Coronary artery (tissue), 2 donors: Measurements from ENCODE around the gene NRG2.

Experiments used
- DNase-seq: peaks from one replicate; pipeline ENCODE4 v3.0.0-alpha.2; 2017; ENCODE audit warnings: low spot score
- H3K27ac ChIP-seq, 2 donors: fragments of 200-600 bp; sonication (generic); one replicate each; pipeline ENCODE4 v1.5.1; 2016 to 2019
- H3K4me3 ChIP-seq: fragments of 200-600 bp; sonication (generic); 2 replicates; pipeline ENCODE4 v1.5.1; 2016; ENCODE audit warnings: mild to moderate bottlenecking, moderate library complexity
- TF ChIP-seq, protein P1 (sequence below): fragments of 200-600 bp; sonication (generic); IDR thresholded peaks from one replicate; pipeline ENCODE4 v1.5.1; 2019; ENCODE audit warnings: antibody characterized with exemption

The NRG2 gene

DNA sequence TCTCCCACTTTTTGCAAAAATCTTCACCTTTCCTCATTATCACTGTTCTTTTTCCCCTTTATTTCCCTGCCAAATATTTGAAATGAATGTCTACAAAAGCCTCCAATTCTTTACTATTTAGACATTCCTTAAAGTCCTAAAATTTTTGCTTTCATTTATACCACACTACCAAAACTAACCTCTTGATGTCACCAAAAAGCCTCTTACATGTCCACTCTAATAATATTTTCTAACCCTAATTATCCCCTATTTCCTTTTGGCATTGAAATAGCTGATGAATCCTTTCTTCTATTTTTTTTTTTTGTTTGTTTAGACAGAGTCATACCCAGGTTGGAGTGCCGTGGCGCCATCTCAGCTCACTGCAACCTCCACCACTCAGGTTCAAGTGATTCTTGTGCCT, 32.3 kb upstream of the NRG2 start:
- DNase-seq: no peak
- TF ChIP-seq, protein P1, sequence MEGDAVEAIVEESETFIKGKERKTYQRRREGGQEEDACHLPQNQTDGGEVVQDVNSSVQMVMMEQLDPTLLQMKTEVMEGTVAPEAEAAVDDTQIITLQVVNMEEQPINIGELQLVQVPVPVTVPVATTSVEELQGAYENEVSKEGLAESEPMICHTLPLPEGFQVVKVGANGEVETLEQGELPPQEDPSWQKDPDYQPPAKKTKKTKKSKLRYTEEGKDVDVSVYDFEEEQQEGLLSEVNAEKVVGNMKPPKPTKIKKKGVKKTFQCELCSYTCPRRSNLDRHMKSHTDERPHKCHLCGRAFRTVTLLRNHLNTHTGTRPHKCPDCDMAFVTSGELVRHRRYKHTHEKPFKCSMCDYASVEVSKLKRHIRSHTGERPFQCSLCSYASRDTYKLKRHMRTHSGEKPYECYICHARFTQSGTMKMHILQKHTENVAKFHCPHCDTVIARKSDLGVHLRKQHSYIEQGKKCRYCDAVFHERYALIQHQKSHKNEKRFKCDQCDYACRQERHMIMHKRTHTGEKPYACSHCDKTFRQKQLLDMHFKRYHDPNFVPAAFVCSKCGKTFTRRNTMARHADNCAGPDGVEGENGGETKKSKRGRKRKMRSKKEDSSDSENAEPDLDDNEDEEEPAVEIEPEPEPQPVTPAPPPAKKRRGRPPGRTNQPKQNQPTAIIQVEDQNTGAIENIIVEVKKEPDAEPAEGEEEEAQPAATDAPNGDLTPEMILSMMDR: no peak
- H3K27ac ChIP-seq: no peak overlapping the region
- no peak overlapping the region for H3K4me3 ChIP-seq

DNA sequence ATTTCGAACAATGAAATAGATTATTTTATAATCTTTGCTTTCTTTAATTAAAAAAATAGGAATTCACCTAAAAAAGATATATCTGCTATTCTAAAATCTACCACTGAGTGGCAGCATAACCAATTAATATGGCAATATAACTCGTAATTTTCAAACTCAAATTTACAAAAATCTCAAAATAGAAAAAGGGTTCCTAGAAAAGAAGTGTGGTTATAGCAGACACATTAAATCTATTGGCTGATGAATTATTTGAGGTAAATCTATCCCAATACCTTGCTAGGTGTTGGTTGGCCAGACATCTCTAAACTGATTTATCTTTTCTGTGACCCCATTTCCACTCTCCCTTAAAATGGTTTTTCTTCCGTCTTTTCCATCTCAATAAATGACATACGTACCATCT, 30.2 kb upstream of the NRG2 start:
- no peak for DNase-seq
- no peak overlapping the region for H3K27ac ChIP-seq
- H3K4me3 ChIP-seq: no peak overlapping the region
- TF ChIP-seq, protein P1: peak; percentile 51

DNA sequence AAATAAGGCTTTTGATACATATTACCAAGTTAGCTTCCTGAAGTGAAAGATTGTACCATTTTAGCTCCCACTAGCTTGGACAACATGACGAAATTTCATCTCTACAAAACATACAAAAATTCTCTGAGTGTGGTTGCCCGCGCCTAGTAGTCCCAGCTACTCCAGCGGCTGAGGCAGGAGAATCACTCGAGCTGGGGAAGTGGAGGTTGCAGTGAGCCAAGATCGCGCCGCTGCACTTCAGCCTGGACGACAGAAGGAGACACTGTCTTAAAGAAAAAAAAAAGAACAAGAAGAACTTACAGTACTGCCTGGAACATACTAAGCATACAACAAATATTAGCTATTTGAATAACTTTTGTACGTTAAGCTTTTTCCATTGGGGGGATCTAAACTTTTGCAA, 29.7 kb upstream of the NRG2 start:
- TF ChIP-seq, protein P1: no peak
- Histone ChIP-seq H3K4me3 (no peak overlapping the region), H3K27ac (no peak overlapping the region)
- no peak for DNase-seq

DNA sequence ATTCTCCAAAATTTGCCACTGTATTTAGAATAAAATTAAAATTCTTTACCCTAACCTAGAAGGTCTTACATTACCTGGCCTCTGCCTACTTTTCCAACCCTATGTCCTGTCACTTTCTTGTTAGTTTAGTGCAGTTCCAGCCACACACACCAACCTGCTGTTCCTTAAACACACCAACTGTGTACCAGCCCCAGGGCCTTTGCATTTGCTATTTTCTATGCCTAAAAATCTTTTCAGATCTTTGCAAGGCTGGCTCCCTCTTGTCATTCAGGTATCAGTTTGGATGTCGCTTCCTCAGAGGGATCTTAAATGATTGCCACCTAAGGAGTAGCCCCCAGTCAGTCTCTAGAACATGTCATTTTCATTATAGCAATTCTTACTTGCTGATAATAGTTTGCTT, 17.7 kb upstream of the NRG2 start:
- no peak overlapping the region for H3K27ac ChIP-seq
- DNase-seq: no peak
- TF ChIP-seq, protein P1: no peak
- no peak overlapping the region for H3K4me3 ChIP-seq

DNA sequence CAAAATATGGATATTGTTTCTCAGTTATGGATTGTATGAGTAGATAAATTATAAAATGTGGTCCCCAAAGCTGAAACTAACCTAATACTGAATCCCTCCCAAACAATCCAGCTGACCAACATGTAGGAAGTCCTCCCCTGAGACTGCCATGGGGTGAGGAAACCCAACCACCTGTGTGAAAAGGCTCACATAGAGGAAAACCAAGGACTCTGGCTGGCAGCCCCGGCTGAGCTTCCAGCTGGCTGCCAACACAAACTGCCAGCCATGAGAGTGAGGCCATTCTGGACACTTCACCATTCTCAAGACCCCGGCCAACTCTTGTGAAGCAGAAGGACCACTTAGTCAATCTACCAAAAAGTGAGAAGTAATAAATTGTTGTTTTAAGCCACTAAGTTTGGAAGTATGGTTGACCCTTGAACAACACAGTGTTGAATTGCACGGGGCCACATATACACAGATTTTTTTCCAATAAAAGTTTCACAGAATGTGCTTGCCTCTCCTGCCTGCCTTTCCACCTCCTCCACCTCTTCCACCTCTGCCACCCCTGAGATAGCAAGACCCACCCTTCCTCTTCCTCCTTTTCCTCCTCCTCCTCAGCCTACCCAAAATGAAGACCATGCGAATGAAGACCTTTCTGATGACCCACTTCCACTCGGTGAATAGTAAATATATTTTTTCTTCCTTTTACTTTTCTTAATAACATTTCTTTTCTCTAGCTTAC, 15.3 kb upstream of the NRG2 start:
- Histone ChIP-seq H3K4me3 (no peak overlapping the region), H3K27ac (no peak overlapping the region)
- TF ChIP-seq, protein P1: no peak
- no peak for DNase-seq

DNA sequence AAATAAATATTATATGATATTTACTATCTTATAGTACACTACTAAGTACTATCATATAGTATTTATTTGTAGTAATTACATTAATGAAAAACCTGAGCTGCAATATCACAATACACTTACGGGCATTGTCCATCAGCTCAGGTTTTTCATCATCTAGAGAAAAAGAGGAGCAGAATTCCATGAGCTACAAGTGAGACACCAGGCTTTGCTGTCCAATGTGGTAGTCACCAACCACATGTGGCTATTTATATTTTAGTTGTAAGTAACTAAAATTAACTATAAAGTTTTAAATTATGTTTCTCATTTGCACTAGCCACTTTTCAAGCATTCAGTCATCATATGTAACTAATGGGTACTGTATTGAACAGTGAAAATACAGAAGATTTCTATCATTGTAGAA, 13.8 kb upstream of the NRG2 start:
- Histone ChIP-seq H3K4me3 (no peak overlapping the region), H3K27ac (no peak overlapping the region)
- no peak for DNase-seq
- TF ChIP-seq, protein P1: no peak

DNA sequence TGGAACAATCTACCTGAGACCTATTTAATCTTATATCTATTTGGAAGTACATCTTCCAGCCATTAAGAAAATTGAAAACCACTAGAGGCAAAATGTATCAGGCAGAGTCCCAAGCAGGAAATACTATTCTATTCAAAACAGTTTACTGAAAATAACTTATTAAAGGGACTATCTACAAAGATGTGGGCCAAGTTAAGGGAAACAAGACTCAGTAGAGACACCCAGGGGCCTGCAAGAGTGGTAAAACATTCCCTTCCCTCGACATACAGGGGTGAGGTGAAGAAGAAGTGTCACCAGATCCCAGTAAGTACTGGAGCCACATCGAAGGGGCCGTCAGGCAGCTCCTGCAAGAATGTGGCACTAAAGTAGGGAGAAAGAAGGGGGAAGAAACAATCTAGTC, 12.1 kb upstream of the NRG2 start:
- TF ChIP-seq, protein P1: no peak
- no peak overlapping the region for H3K27ac ChIP-seq
- H3K4me3 ChIP-seq: no peak overlapping the region

More for the DNA sequence above, 12.1 kb upstream of the NRG2 start:
- no peak for DNase-seq
